Breast epithelium (tissue), 3 donors: ENCODE data around the gene FAM32A.

Experiments
- CTCF ChIP-seq, 3 donors: fragments of 450-650 bp; IDR thresholded peaks; one replicate each; pipeline ENCODE4 v1.5.1; 2016 to 2017; ENCODE audit warnings: antibody characterized with exemption in 3 of 3, mild to moderate bottlenecking in 3 of 3, moderate library complexity in 3 of 3
- POLR2A ChIP-seq: fragments of 450-650 bp; IDR thresholded peaks from one replicate; pipeline ENCODE4 v1.6.1; 2016; ENCODE audit warnings: antibody characterized with exemption, mild to moderate bottlenecking, moderate library complexity
- POLR2AphosphoS5 ChIP-seq, 3 donors: sonication (generic); formaldehyde crosslinking; IDR thresholded peaks; one replicate each; pipeline ENCODE4 v1.6.1; 2017; ENCODE audit warnings: antibody characterized with exemption in 3 of 3

GRCh38 chr19:16206637-16207036 is 21.4 kb downstream of the FAM32A start:
- TF ChIP-seq CTCF (IDR thresholded peaks at IDR 0.05) (no peak), POLR2A (no peak), POLR2AphosphoS5 (IDR thresholded peaks at IDR 0.05) (no peak)
